ENCODE results near the gene C16orf89. TPM values are rescaled to one million over a fixed set of nuclear protein-coding genes. Genes with fewer than 3 reads are reported as not detected.

C16orf89 gene
- total RNA-seq, 4 donors from 2014 or later: 2.9 to 14.9 (median 3.3) TPM; not detected in 1

GRCh38 chr16:5001571-5001970 lies 64.2 kb downstream of the C16orf89 start:
- no peak for TF ChIP-seq CTCF (IDR thresholded peaks at IDR 0.05; ENCODE audit: low read depth)

DNA sequence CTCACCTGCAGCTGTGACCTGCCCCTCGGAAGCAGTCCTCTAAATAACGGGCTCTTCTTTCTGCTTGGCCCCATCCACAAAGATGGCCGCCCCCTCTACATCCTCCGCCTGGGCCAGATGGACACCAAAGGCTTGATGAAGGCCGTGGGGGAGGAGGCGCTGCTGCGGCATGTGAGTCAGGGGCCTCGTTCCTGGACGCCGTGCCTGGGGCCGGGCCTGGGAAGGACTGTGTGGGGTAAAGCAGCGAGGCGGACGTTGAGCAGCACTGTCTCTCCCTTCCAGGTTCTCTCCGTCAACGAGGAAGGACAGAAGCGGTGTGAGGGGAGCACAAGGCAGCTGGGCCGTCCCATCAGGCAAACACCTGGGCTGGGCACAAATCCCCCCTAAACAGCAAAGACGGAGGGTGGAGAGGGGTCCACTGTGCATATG lies 65.2 kb downstream of the C16orf89 start:
- no peak for TF ChIP-seq CTCF (IDR thresholded peaks at IDR 0.05; ENCODE audit: low read depth)

DNA sequence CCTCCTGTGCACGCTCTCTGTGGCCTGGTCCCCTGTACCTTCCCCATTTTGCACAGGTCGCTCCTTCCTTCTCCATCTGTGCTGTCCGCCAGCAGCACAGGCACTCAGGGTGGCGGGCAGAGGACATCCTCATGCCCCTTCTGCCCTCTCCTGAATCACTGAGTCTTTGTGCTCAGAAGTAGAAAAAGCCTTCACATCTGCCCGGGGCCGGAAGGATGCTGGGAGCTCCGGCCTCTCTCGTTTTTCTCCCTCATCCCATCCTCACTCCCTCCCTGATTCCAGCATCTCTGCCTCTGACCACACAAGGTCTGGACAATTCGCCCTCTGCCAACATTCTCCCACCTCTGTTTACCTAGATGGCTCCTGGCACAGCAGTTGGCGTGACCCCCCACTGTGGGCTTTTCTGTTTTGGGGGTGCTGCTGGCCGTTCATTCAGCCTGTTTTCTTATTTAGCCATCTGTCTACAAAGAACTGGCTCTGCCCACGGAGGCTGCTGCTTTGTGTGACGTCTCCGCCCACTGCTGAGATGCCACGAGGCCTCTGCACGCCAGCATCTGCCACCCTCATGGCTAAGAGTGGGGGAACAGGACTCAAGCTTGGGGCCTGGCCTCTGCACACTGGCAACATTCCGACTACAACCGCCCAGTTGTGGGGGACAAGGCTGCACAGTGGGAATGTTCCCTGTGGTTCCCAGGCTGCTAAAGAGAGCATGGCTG lies 70.9 kb downstream of the C16orf89 start:
- TF ChIP-seq CTCF (IDR thresholded peaks at IDR 0.05; ENCODE audit: low read depth): no peak

Other genes starting within 250 kb of the C16orf89 start
- gene GLYR1, start 218.7 kb downstream of the C16orf89 start, total RNA-seq: 10 to 100 TPM; 38.8 to 64.7 (median 41.5) TPM
- 10 to 100 TPM; 21.1 to 48.2 (median 37.2) TPM for gene UBN1, start 218.5 kb downstream of the C16orf89 start, total RNA-seq
- gene PPL, start 128.8 kb downstream of the C16orf89 start, total RNA-seq: 100 to 1,000 TPM in 2 of 4 donors, 10 to 100 TPM in 2; 67.5 to 239 (median 111) TPM
- under 1 TPM; 0.33 to 0.68 (median 0.61) TPM for gene SEC14L5, start 107.6 kb downstream of the C16orf89 start, total RNA-seq
- gene NAGPA, start 32.0 kb downstream of the C16orf89 start, total RNA-seq: 10 to 100 TPM in 3 of 4 donors, 1 to 10 TPM in 1; 5.9 to 37.9 (median 30.1) TPM
- 10 to 100 TPM; 11.6 to 15.5 (median 14.5) TPM for gene ALG1, start 5.9 kb upstream of the C16orf89 start, total RNA-seq
- gene EEF2KMT, start 31.8 kb upstream of the C16orf89 start, total RNA-seq: 1 to 10 TPM; 4.7 to 6.2 (median 5.8) TPM

Measured in subcutaneous adipose tissue (tissue), 4 donors.